Stomach (tissue), 9 donors: Measurements from ENCODE around the gene GALK1. TPM values are rescaled to one million over a fixed set of nuclear protein-coding genes. Genes with fewer than 3 reads are reported as not detected.

Source experiments
- DNase-seq, 2 donors: peaks; one replicate each; pipeline versions ENCODE4 v3.0.0 to v3.0.0-alpha.2; 2013 to 2019
- H3K27ac ChIP-seq, 5 donors: fragments of 200-600 bp in 4 of 5; sonication (generic) in 4 of 5; one replicate each; pipeline ENCODE4 v1.5.1; 2013 to 2019; ENCODE audit warnings: mild to moderate bottlenecking in 1 of 5, moderate library complexity in 1 of 5
- H3K27me3 ChIP-seq, 3 donors: fragments of 200-600 bp; sonication (generic); one replicate each; pipeline ENCODE4 v1.5.1; 2017 to 2019; ENCODE audit warnings: mixed run types in 1 of 3
- H3K36me3 ChIP-seq, 4 donors: fragments of 200-600 bp; sonication (generic); 1 replicate in 3 of 4; 2 replicates in 1 of 4; pipeline ENCODE4 v1.5.1; 2016 to 2019
- H3K4me1 ChIP-seq, 4 donors: fragments of 200-600 bp; sonication (generic); one replicate each; pipeline ENCODE4 v1.5.1; 2016 to 2019
- H3K4me3 ChIP-seq, 4 donors: fragments of 200-600 bp; sonication (generic) in 3 of 4; one replicate each; pipeline ENCODE4 v1.5.1; 2016 to 2019; ENCODE audit warnings: mild to moderate bottlenecking in 1 of 4
- H3K9me3 ChIP-seq, 4 donors: fragments of 200-600 bp; sonication (generic); one replicate each; pipeline ENCODE4 v1.5.1; 2016 to 2019
- CTCF ChIP-seq, 7 experiments: fragments of 450-650 bp in 4 of 7; fragments of 200-600 bp in 3 of 7; sonication (generic) in 3 of 7; IDR thresholded peaks; one replicate each; pipeline ENCODE4 v1.5.1; 2016 to 2019; ENCODE audit warnings: antibody characterized with exemption in 7 of 7, control low read depth in 2 of 7, mild to moderate bottlenecking in 1 of 7
- EP300 ChIP-seq: sonication (generic); formaldehyde crosslinking; IDR thresholded peaks from one replicate; pipeline ENCODE4 v1.6.1; 2017; ENCODE audit warnings: antibody characterized with exemption
- POLR2A ChIP-seq, 4 donors: fragments of 450-650 bp; IDR thresholded peaks; one replicate each; pipeline ENCODE4 v1.6.1; 2016; ENCODE audit warnings: antibody characterized with exemption in 4 of 4, control low read depth in 2 of 4, mild to moderate bottlenecking in 1 of 4, moderate library complexity in 1 of 4
- POLR2AphosphoS5 ChIP-seq, 3 donors: sonication (generic); formaldehyde crosslinking; IDR thresholded peaks; one replicate each; pipeline ENCODE4 v1.6.1; 2016; ENCODE audit warnings: antibody characterized with exemption in 3 of 3
- WGBS, 5 donors: extraction: QIAGEN DNeasy Blood & Tissue Kit in 3 of 5; methylation state at CpG; one replicate each; pipeline versions ENCODE4 v1.1.5 to v1.1.7; 2013 to 2018; 5-methylcytosine and 5-hydroxymethylcytosine counted together
- intact Hi-C: fragments of 100-400 bp; cut with DNase I; formaldehyde crosslinking; loops from one replicate; pipeline ENCODE4 v1.15.1; 2023; ENCODE audit warnings: low total_unique reads
- polyA plus RNA-seq, 3 donors: library from polyadenylated mRNA; stranded (reverse); fragments of 200-250 nt; gene quantifications; one replicate each; pipeline ENCODE4 v1.2.3, GENCODE V29; 2013
- total RNA-seq, 5 donors: library from RNA; depleted of rRNA; stranded (reverse); fragments of >200 nt; gene quantifications; one replicate each; pipeline versions ENCODE4 v1.1.0 to v1.2.3, GENCODE V29; 2014 to 2016
- donor health status: healthy with polysubstance abuse.
- donor health status: Bipolar disorder and iron deficiency.
- donor health status: healthy.

GALK1 gene
- total and polyA plus RNA-seq, 8 donors, result 7.6 to 57.1 (median 34.5) TPM

- DNase-seq, result no peak
- WGBS, 5 donors, result 86 to 91% (median 86%) methylated on average over 15 to 25 of the region's 25 CpGs
- no peak overlapping the region for H3K4me3 ChIP-seq
- peaks cover 0 to 5% (median 0%) of the 10 kb centered on the region in 3 donors for H3K27me3 ChIP-seq
- peaks cover 0 to 11% (median under 1%) of the 10 kb centered on the region in 4 donors for H3K4me1 ChIP-seq
- H3K9me3 ChIP-seq, result no peaks in the 10 kb centered on the region
- TF ChIP-seq POLR2AphosphoS5 (IDR thresholded peaks at IDR 0.05) (no peak), POLR2A (IDR thresholded peaks at IDR 0.05) (no peak), CTCF (IDR thresholded peaks at IDR 0.05) (no peak), EP300 (no peak)
- intact Hi-C loops, result loop anchor here (5.0 kb wide), 1 partner anchor 70 kb away; no protein-coding TSS in a partner anchor
- peaks cover 10 to 93% (median 83%) of the 10 kb centered on the region in 4 donors for H3K36me3 ChIP-seq
- H3K27ac ChIP-seq, result no peak overlapping the region
These were observed 22.7 kb downstream of the GALK1 start for GRCh38 chr17:75742337-75742736.

- Histone ChIP-seq H3K9me3 (no peaks in the 10 kb centered on the region), H3K27ac (no peak overlapping the region), H3K36me3 (peaks cover 19 to 98% (median 88%) of the 10 kb centered on the region in 4 donors), H3K4me3 (no peak overlapping the region), H3K4me1 (peaks cover 0 to 10% (median 0%) of the 10 kb centered on the region in 4 donors), H3K27me3 (peaks cover 0 to 6% (median 0%) of the 10 kb centered on the region in 3 donors)
- intact Hi-C loops, result loop anchor here (5.0 kb wide), 1 partner anchor 68 kb away; no protein-coding TSS in a partner anchor
- DNase-seq, result no peak
- WGBS, 5 donors, result 80 to 90% (median 83%) methylated on average over 13 to 17 of the region's 17 CpGs
- TF ChIP-seq EP300 (no peak), POLR2A (IDR thresholded peaks at IDR 0.05) (no peak), CTCF (IDR thresholded peaks at IDR 0.05) (no peak), POLR2AphosphoS5 (IDR thresholded peaks at IDR 0.05) (no peak)
These were observed 24.3 kb downstream of the GALK1 start for GRCh38 chr17:75740631-75741077.

GRCh38 chr17:75740215-75740614 is 24.8 kb downstream of the GALK1 start:
- intact Hi-C loops, result loop anchor here (5.0 kb wide), 1 partner anchor 68 kb away; no protein-coding TSS in a partner anchor
- no peak for TF ChIP-seq EP300
- no peak for TF ChIP-seq POLR2AphosphoS5 (IDR thresholded peaks at IDR 0.05)
- no peak for TF ChIP-seq POLR2A (IDR thresholded peaks at IDR 0.05)
- peaks cover 0 to 10% (median 0%) of the 10 kb centered on the region in 4 donors for H3K4me1 ChIP-seq
- H3K4me3 ChIP-seq, result no peak overlapping the region
- DNase-seq, result no peak
- H3K27me3 ChIP-seq, result peaks cover 0 to 6% (median 0%) of the 10 kb centered on the region in 3 donors
- H3K36me3 ChIP-seq, result peaks cover 19 to 97% (median 88%) of the 10 kb centered on the region in 4 donors
- 90 to 95% (median 93%) methylated on average over 16 to 17 of the region's 17 CpGs for WGBS, 5 donors
- no peak overlapping the region for H3K27ac ChIP-seq
- H3K9me3 ChIP-seq, result no peaks in the 10 kb centered on the region

GRCh38 chr17:75739801-75740200 is 25.2 kb downstream of the GALK1 start:
- no peaks in the 10 kb centered on the region for H3K9me3 ChIP-seq
- no peak overlapping the region for H3K27ac ChIP-seq
- no peak overlapping the region for H3K4me3 ChIP-seq
- H3K4me1 ChIP-seq, result peaks cover 0 to 10% (median under 1%) of the 10 kb centered on the region in 4 donors
- peaks cover 19 to 97% (median 85%) of the 10 kb centered on the region in 4 donors for H3K36me3 ChIP-seq
- H3K27me3 ChIP-seq, result peaks cover 0 to 6% (median 0%) of the 10 kb centered on the region in 3 donors
- no peak for TF ChIP-seq EP300
- TF ChIP-seq POLR2AphosphoS5 (IDR thresholded peaks at IDR 0.05), result no peak
- no peak for TF ChIP-seq CTCF (IDR thresholded peaks at IDR 0.05)
- no peak for TF ChIP-seq POLR2A (IDR thresholded peaks at IDR 0.05)
- DNase-seq, result no peak
- WGBS, 5 donors, result 85 to 94% (median 89%) methylated on average over 13 to 14 of the region's 14 CpGs
- intact Hi-C loops, result loop anchor here (5.0 kb wide), 1 partner anchor 68 kb away; no protein-coding TSS in a partner anchor

GRCh38 chr17:75739174-75739573 is 25.8 kb downstream of the GALK1 start:
- no peak overlapping the region for H3K4me3 ChIP-seq
- TF ChIP-seq POLR2AphosphoS5 (IDR thresholded peaks at IDR 0.05) (no peak), POLR2A (IDR thresholded peaks at IDR 0.05) (no peak), EP300 (no peak), CTCF (IDR thresholded peaks at IDR 0.05) (no peak)
- peaks cover 0 to 15% (median 3%) of the 10 kb centered on the region in 4 donors for H3K4me1 ChIP-seq
- peaks cover 19 to 97% (median 82%) of the 10 kb centered on the region in 4 donors for H3K36me3 ChIP-seq
- WGBS, 5 donors, result 85 to 99% (median 95%) methylated on average over 7 of the region's 7 CpGs
- DNase-seq, result no peak
- peaks cover 0 to 6% (median 0%) of the 10 kb centered on the region in 3 donors for H3K27me3 ChIP-seq
- no peak overlapping the region for H3K27ac ChIP-seq
- no peaks in the 10 kb centered on the region for H3K9me3 ChIP-seq
- intact Hi-C loops, result no loop called here
